Ovary (tissue), 9 donors: ENCODE data around the gene ARFGAP3. TPM values are rescaled to one million over a fixed set of nuclear protein-coding genes. Genes with fewer than 3 reads are reported as not detected.

Experiments
- DNase-seq, 5 donors: peaks; one replicate each; pipeline ENCODE4 v3.0.0-alpha.2; 2019 to 2020
- H3K27ac ChIP-seq, 2 donors: fragments of 200-600 bp; one replicate each; pipeline versions ENCODE4 v1.5.1 to v1.8.0; 2019 to 2022
- H3K27me3 ChIP-seq: fragments of 200-600 bp; one replicate; pipeline ENCODE4 v1.8.0; 2022
- H3K36me3 ChIP-seq: fragments of 200-600 bp; sonication (generic); one replicate; pipeline ENCODE4 v1.5.1; 2019
- H3K4me1 ChIP-seq: one replicate; pipeline ENCODE4 v1.8.1; 2013; ENCODE audit warnings: mild to moderate bottlenecking, moderate library complexity; ENCODE audit not compliant: insufficient read depth
- H3K4me3 ChIP-seq: fragments of 200-600 bp; sonication (generic); one replicate; pipeline ENCODE4 v1.5.1; 2017
- H3K9me3 ChIP-seq, 2 donors: fragments of 200-600 bp in 1 of 2; sonication (generic) in 1 of 2; one replicate each; pipeline versions ENCODE4 v1.5.1 to v1.8.1; 2013 to 2019; ENCODE audit warnings: mild to moderate bottlenecking in 1 of 2, moderate library complexity in 1 of 2
- CTCF ChIP-seq, 3 donors: fragments of 450-650 bp in 2 of 3; fragments of 200-600 bp in 1 of 3; IDR thresholded peaks; one replicate each; pipeline versions ENCODE4 v1.5.1 to v1.8.0; 2016 to 2022; ENCODE audit warnings: antibody characterized with exemption in 3 of 3, mild to moderate bottlenecking in 1 of 3
- EP300 ChIP-seq: sonication (generic); formaldehyde crosslinking; IDR thresholded peaks from one replicate; pipeline ENCODE4 v1.6.1; 2017; ENCODE audit warnings: antibody characterized with exemption
- POLR2A ChIP-seq: fragments of 450-650 bp; IDR thresholded peaks from one replicate; pipeline ENCODE4 v1.6.1; 2017; ENCODE audit warnings: antibody characterized with exemption, mild to moderate bottlenecking, moderate library complexity
- WGBS, 3 donors: extraction: QIAGEN DNeasy Blood & Tissue Kit in 1 of 3; methylation state at CpG; one replicate each; pipeline versions ENCODE4 v1.1.5 to v1.1.7; 2013 to 2017; 5-methylcytosine and 5-hydroxymethylcytosine counted together
- intact Hi-C, 4 donors: fragments of 100-400 bp; cut with DNase I; formaldehyde crosslinking; loops; one replicate each; pipeline versions ENCODE4 v1.11.0 to v1.15.1; 2022 to 2023
- polyA plus RNA-seq, 2 donors: library from polyadenylated mRNA; stranded (reverse); fragments of 200-250 nt in 1 of 2; fragments of 350-450 nt in 1 of 2; fragmentation: Illumina TruSeq in 1 of 2; extraction: RNeasy Lipid Tissue Mini Kit (QIAGEN cat#74804) in 1 of 2; gene quantifications; one replicate each; pipeline ENCODE4 v1.2.3, GENCODE V29; 2013 to 2014
- total RNA-seq, 7 donors: library from RNA; depleted of rRNA in 2 of 7; stranded (reverse); fragments of >200 nt in 2 of 7; fragmentation: NEBNext Ultra II Directional in 3 of 7; extraction: Animal tissue kit (Norgen Biotek cat#: 25700) in 3 of 7; gene quantifications; one replicate each; pipeline versions ENCODE4 v1.1.0 to v1.2.4, GENCODE V29; 2016 to 2023
- donor health status: DM: no; HTN: no; CAD: no; lungs with moderate emphysema.
- donor health status: DM: no; HTN: no; CAD: no.
- donor health status: Bipolar disorder and iron deficiency.
- donor health status: DM: yes; HTN: yes; CAD: no.
- donor health status: DM: no; HTN: no; CAD: no.
- donor health status: DM: yes; HTN: yes; CAD: no.

The ARFGAP3 gene
- total and polyA plus RNA-seq, 9 donors: 21.6 to 47.8 (median 39.2) TPM

- Histone ChIP-seq H3K27me3 (no peaks in the 10 kb centered on the region), H3K36me3 (no peaks in the 10 kb centered on the region), H3K4me3 (no peak overlapping the region), H3K4me1 (no peaks in the 10 kb centered on the region), H3K9me3 (no peaks in the 10 kb centered on the region), H3K27ac (no peak overlapping the region)
- TF ChIP-seq POLR2A: no peak
- TF ChIP-seq CTCF (IDR thresholded peaks at IDR 0.05): no peak
- TF ChIP-seq EP300: no peak
- intact Hi-C loops: no loop called here
- DNase-seq: no peak
- 93 to 100% (median 94%) methylated on average over 3 of the region's 3 CpGs for WGBS, 3 donors
Measured at GRCh38 chr22:42891696-42892095, 34.6 kb upstream of the ARFGAP3 start.

GRCh38 chr22:42891008-42891407, 33.9 kb upstream of the ARFGAP3 start:
- no peak for DNase-seq
- Histone ChIP-seq H3K27ac (no peak overlapping the region), H3K9me3 (no peaks in the 10 kb centered on the region), H3K36me3 (no peaks in the 10 kb centered on the region), H3K4me1 (no peaks in the 10 kb centered on the region), H3K27me3 (no peaks in the 10 kb centered on the region), H3K4me3 (no peak overlapping the region)
- 87 to 91% (median 90%) methylated on average over 13 of the region's 13 CpGs for WGBS, 3 donors
- TF ChIP-seq EP300 (no peak), POLR2A (no peak), CTCF (IDR thresholded peaks at IDR 0.05) (no peak)
- intact Hi-C loops: no loop called here

GRCh38 chr22:42889304-42889703, 32.2 kb upstream of the ARFGAP3 start:
- Histone ChIP-seq H3K36me3 (no peaks in the 10 kb centered on the region), H3K27me3 (no peaks in the 10 kb centered on the region), H3K4me3 (no peak overlapping the region), H3K9me3 (no peaks in the 10 kb centered on the region), H3K27ac (no peak overlapping the region), H3K4me1 (no peaks in the 10 kb centered on the region)
- TF ChIP-seq POLR2A (no peak), CTCF (IDR thresholded peaks at IDR 0.05) (no peak), EP300 (no peak)
- 87 to 93% (median 88%) methylated on average over 4 of the region's 4 CpGs for WGBS, 3 donors
- intact Hi-C loops: no loop called here
- no peak for DNase-seq

GRCh38 chr22:42887523-42888507, 30.7 kb upstream of the ARFGAP3 start:
- intact Hi-C loops: no loop called here
- Histone ChIP-seq H3K4me1 (no peaks in the 10 kb centered on the region), H3K27me3 (no peaks in the 10 kb centered on the region), H3K9me3 (no peaks in the 10 kb centered on the region), H3K36me3 (no peaks in the 10 kb centered on the region), H3K4me3 (no peak overlapping the region), H3K27ac (no peak overlapping the region)
- DNase-seq: no peak
- TF ChIP-seq EP300: no peak
- TF ChIP-seq POLR2A: no peak
- TF ChIP-seq CTCF (IDR thresholded peaks at IDR 0.05): no peak
- WGBS, 3 donors: 82 to 91% (median 87%) methylated on average over 14 of the region's 14 CpGs
